GM21515 (cell line): ENCODE results near the gene BLNK.

Source experiments
- ATAC-seq: cut with Tn5 transposase; IDR thresholded peaks from one replicate; pipeline ENCODE4 v1.9.1; 2021; ENCODE audit not compliant: unreplicated experiment

Gene BLNK

GRCh38 chr10:96153070-96153469 lies 118.3 kb downstream of the BLNK start:
- no peak for ATAC-seq

GRCh38 chr10:96152437-96152836 lies 118.9 kb downstream of the BLNK start:
- ATAC-seq: no peak
